SK-N-SH (cell line): ENCODE data around the gene TNRC6B. TPM values are rescaled to one million over a fixed set of nuclear protein-coding genes. Genes with fewer than 3 reads are reported as not detected.

ENCODE experiments used
- CTCF ChIA-PET: fragments of 300-600, 350-600 bp; formaldehyde crosslinking; extraction: SDS; loops from one replicate; lab custom pipeline; 2021; lab: Yijun Ruan, JAX
- POLR2A ChIA-PET: fragments of 350-600 bp; sonication (Branson Sonifier 250); formaldehyde crosslinking; extraction: SDS; loops from one replicate; lab custom pipeline; 2020; ENCODE audit warnings: antibody characterized with exemption, inconsistent platforms; lab: Yijun Ruan, JAX
- DNase-seq: peaks from one replicate; pipeline ENCODE4 v3.0.0; 2012
- H2AFZ ChIP-seq: fragments of 200-600 bp; sonication (generic); 2 replicates; pipeline ENCODE4 v1.8.1; 2016; ENCODE audit warnings: antibody characterized with exemption, mild to moderate bottlenecking, low read depth
- H3F3A ChIP-seq: fragments of 200-600 bp; sonication (generic); replicated peaks from 2 replicates; pipeline ENCODE3; 2016; ENCODE audit warnings: antibody characterized with exemption, mild to moderate bottlenecking; ENCODE audit not compliant: insufficient read depth
- H3K27ac ChIP-seq, 2 experiments: fragments of 200-500 bp in 1 of 2; fragments of 200-600 bp in 1 of 2; sonication (Bioruptor generic) in 1 of 2; sonication (generic), shearing (Covaris generic) in 1 of 2; 2 replicates each; pipeline versions ENCODE4 v1.5.1 to v1.6.1; 2014 to 2016; ENCODE audit warnings: low read depth in 2 of 2, inconsistent platforms in 1 of 2, low read length in 1 of 2, mild to moderate bottlenecking in 1 of 2, mixed read lengths in 1 of 2
- H3K27me3 ChIP-seq: fragments of 200-600 bp; sonication (generic), shearing (Covaris generic); 2 replicates; pipeline ENCODE4 v1.6.1; 2016; ENCODE audit warnings: mixed run types; ENCODE audit not compliant: insufficient read depth
- H3K36me3 ChIP-seq, 2 experiments: fragments of 200-500 bp in 1 of 2; fragments of 200-600 bp in 1 of 2; sonication (Bioruptor generic) in 1 of 2; sonication (generic) in 1 of 2; replicated peaks in 1 of 2; 2 replicates each; pipeline versions ENCODE3 to v1.5.1; 2014 to 2016; ENCODE audit warnings: low read length in 1 of 2, mild to moderate bottlenecking in 1 of 2; ENCODE audit not compliant: insufficient read depth in 2 of 2, control insufficient read depth in 1 of 2
- H3K4me1 ChIP-seq, 2 experiments: fragments of 200-500 bp in 1 of 2; fragments of 200-600 bp in 1 of 2; sonication (Bioruptor generic) in 1 of 2; sonication (generic), shearing (Covaris generic) in 1 of 2; 2 replicates each; pipeline versions ENCODE4 v1.5.1 to v1.6.1; 2014 to 2016; ENCODE audit warnings: low read depth in 1 of 2, low read length in 1 of 2, mixed run types in 1 of 2; ENCODE audit not compliant: insufficient read depth in 2 of 2, control insufficient read depth in 1 of 2
- H3K4me2 ChIP-seq: fragments of 200-600 bp; sonication (generic), shearing (Covaris generic); 2 replicates; pipeline ENCODE4 v1.6.1; 2017; ENCODE audit warnings: mixed run types
- H3K4me3 ChIP-seq, 2 experiments: fragments of 200-500 bp in 1 of 2; fragments of 200-600 bp in 1 of 2; sonication (Bioruptor generic) in 1 of 2; sonication (generic), shearing (Covaris generic) in 1 of 2; 2 replicates each; pipeline versions ENCODE4 v1.5.1 to v1.8.1; 2014 to 2016; ENCODE audit warnings: low read depth in 2 of 2, inconsistent platforms in 1 of 2, low read length in 1 of 2, mild to moderate bottlenecking in 1 of 2, mixed read lengths in 1 of 2, moderate library complexity in 1 of 2
- H3K79me2 ChIP-seq: fragments of 200-600 bp; sonication (generic); 2 replicates; pipeline ENCODE4 v1.8.1; 2017; ENCODE audit warnings: mild to moderate bottlenecking; ENCODE audit not compliant: insufficient read depth
- H3K9ac ChIP-seq: fragments of 200-600 bp; sonication (generic); 2 replicates; pipeline ENCODE4 v1.6.1; 2017; ENCODE audit warnings: mixed run types
- H3K9me2 ChIP-seq: fragments of 200-600 bp; sonication (generic); 2 replicates; pipeline ENCODE4 v1.6.1; 2017; ENCODE audit warnings: mixed run types
- H3K9me3 ChIP-seq: fragments of 200-600 bp; sonication (generic); 2 replicates; pipeline ENCODE4 v1.6.1; 2017; ENCODE audit warnings: mixed run types, mild to moderate bottlenecking, moderate library complexity
- H4K20me1 ChIP-seq: fragments of 200-600 bp; sonication (generic); 2 replicates; pipeline ENCODE4 v1.6.1; 2017; ENCODE audit warnings: mild to moderate bottlenecking, mixed run types; ENCODE audit not compliant: insufficient read depth
- CHD2 ChIP-seq: fragments of 150-350 bp; IDR thresholded peaks from 2 replicates; pipeline ENCODE4 v1.6.1; 2018; ENCODE audit warnings: low read length; ENCODE audit not compliant: partially characterized antibody
- ELF1 ChIP-seq: IDR thresholded peaks from 2 replicates; pipeline ENCODE4 v1.4.0; 2012
- EP300 ChIP-seq, 2 experiments: IDR thresholded peaks; 2 replicates each; pipeline versions ENCODE4 v1.4.0 to v1.6.1; 2012; ENCODE audit warnings: borderline replicate concordance in 1 of 2, low read depth in 1 of 2, low read length in 1 of 2
- FOSL2 ChIP-seq: IDR thresholded peaks from 2 replicates; pipeline ENCODE4 v1.4.0; 2012; ENCODE audit warnings: low read depth, mild to moderate bottlenecking, moderate library complexity, borderline replicate concordance
- FOXJ3 ChIP-seq: sonication (generic); formaldehyde crosslinking; IDR thresholded peaks from 2 replicates; pipeline ENCODE4 v1.5.1; 2020; ENCODE audit warnings: mild to moderate bottlenecking, missing genetic modification reagents
- GATA2 ChIP-seq: sonication (generic); formaldehyde crosslinking; IDR thresholded peaks from 2 replicates; pipeline ENCODE4 v1.5.0; 2020; ENCODE audit warnings: mild to moderate bottlenecking, missing genetic modification reagents
- MXI1 ChIP-seq: IDR thresholded peaks from 2 replicates; pipeline ENCODE4 v1.6.1; 2012; ENCODE audit warnings: mild to moderate bottlenecking, low read depth, low read length, improper control_type of control experiment
- NRF1 ChIP-seq: IDR thresholded peaks from 2 replicates; pipeline ENCODE4 v1.6.1; 2012; ENCODE audit warnings: low read depth, mild to moderate bottlenecking, low read length
- PBX3 ChIP-seq: IDR thresholded peaks from 2 replicates; pipeline ENCODE4; 2012
- POLR2AphosphoS5 ChIP-seq: IDR thresholded peaks from 2 replicates; pipeline ENCODE4 v1.6.1; 2012; ENCODE audit warnings: low read depth, low read length
- RAD21 ChIP-seq: IDR thresholded peaks from 2 replicates; pipeline ENCODE4 v1.6.1; 2012; ENCODE audit warnings: mild to moderate bottlenecking, low read length
- RCOR1 ChIP-seq: fragments of 150-350 bp; IDR thresholded peaks from 2 replicates; pipeline ENCODE4 v1.6.1; 2017; ENCODE audit warnings: antibody characterized with exemption, low read length
- SIN3A ChIP-seq: IDR thresholded peaks from 2 replicates; pipeline ENCODE4 v1.6.1; 2012; ENCODE audit warnings: low read depth, mild to moderate bottlenecking, low read length, moderate library complexity, borderline replicate concordance
- SMC3 ChIP-seq: IDR thresholded peaks from 2 replicates; pipeline ENCODE4 v1.6.1; 2012; ENCODE audit warnings: low read depth, low read length, improper control_type of control experiment
- TAF1 ChIP-seq: IDR thresholded peaks from 2 replicates; pipeline ENCODE4 v1.6.1; 2012; ENCODE audit warnings: low read depth, mild to moderate bottlenecking, low read length, moderate library complexity, borderline replicate concordance
- TEAD4 ChIP-seq: IDR thresholded peaks from 2 replicates; pipeline ENCODE4 v1.4.0; 2012; ENCODE audit warnings: mild to moderate bottlenecking, borderline replicate concordance; ENCODE audit not compliant: insufficient read depth
- YY1 ChIP-seq: IDR thresholded peaks from 2 replicates; pipeline ENCODE4 v1.4.0; 2012; ENCODE audit warnings: low read depth, mild to moderate bottlenecking
- WGBS: methylation state at CpG from one replicate; pipeline ENCODE4 v1.1.6; 2017; ENCODE audit warnings: low lambda C conversion rate; 5-methylcytosine and 5-hydroxymethylcytosine counted together
- polyA plus RNA-seq, 3 experiments: library from polyadenylated mRNA; depleted of rRNA; stranded (reverse); fragments of >200 nt; gene quantifications; 2 replicates each; pipeline ENCODE4 v1.2.3, GENCODE V29; 2012

TNRC6B gene
- polyA plus RNA-seq, 1 of the 3 experiments (the other 2 are of a cell fraction) = 1.2 TPM

GRCh38 chr22:40256516-40256915 is 78.8 kb downstream of the TNRC6B start:
- H3K4me3 ChIP-seq = no peak overlapping the region
- no peak for TF ChIP-seq TEAD4
- no peak for TF ChIP-seq RCOR1
- TF ChIP-seq MXI1 = no peak
- TF ChIP-seq YY1 = no peak
- TF ChIP-seq FOXJ3 = no peak
- TF ChIP-seq, all 33 proteins: peak for 0
- Histone ChIP-seq H3F3A (no peaks in the 10 kb centered on the region), H3K36me3 (no peaks in the 10 kb centered on the region), H3K9ac (no peak overlapping the region), H3K27ac (no peak overlapping the region), H3K4me2 (no peak overlapping the region), H3K4me1 (no peaks in the 10 kb centered on the region), H2AFZ (no peak overlapping the region), H3K27me3 (no peaks in the 10 kb centered on the region), H3K9me3 (no peaks in the 10 kb centered on the region), H3K9me2 (no peaks in the 10 kb centered on the region), H3K79me2 (0 out of 2 replicates have a peak, but pooled peaks cover 5% of the 10 kb centered on the region), H4K20me1 (peaks cover 8% of the 10 kb centered on the region; the same call in 1 of the 2 replicates)
- 88% methylated on average over 4 of the region's 4 CpGs for WGBS
- CTCF ChIA-PET = interaction anchor here (0.6 kb wide), 1 partner anchor 66 kb away, joined by 3 read pairs; no protein-coding TSS in a partner anchor
- POLR2A ChIA-PET = no interaction called here
- DNase-seq = no peak

- Histone ChIP-seq H3K4me2 (no peak overlapping the region), H3K9ac (no peak overlapping the region), H3K27ac (0 out of 4 replicates have a peak overlapping the region, but pooled peaks of 1 of the 2 experiments have one; percentile 9), H4K20me1 (peaks cover 8% of the 10 kb centered on the region; the same call in 1 of the 2 replicates), H3K79me2 (0 out of 2 replicates have a peak, but pooled peaks cover 5% of the 10 kb centered on the region), H3F3A (no peaks in the 10 kb centered on the region), H3K36me3 (no peaks in the 10 kb centered on the region), H3K4me3 (no peak overlapping the region), H3K4me1 (no peaks in the 10 kb centered on the region), H3K9me2 (no peaks in the 10 kb centered on the region), H3K9me3 (no peaks in the 10 kb centered on the region), H3K27me3 (no peaks in the 10 kb centered on the region), H2AFZ (no peak overlapping the region)
- DNase-seq = no peak
- ChIA-PET CTCF (interaction anchor here (1.6 kb wide), 1 partner anchor 90 kb away, joined by 5 read pairs; no protein-coding TSS in a partner anchor), POLR2A (no interaction called here)
- no peak for TF ChIP-seq EP300 (IDR thresholded peaks at IDR 0.05; ENCODE audit: borderline replicate concordance in 1 of 2, low read depth in 1 of 2, low read length in 1 of 2)
- no peak for TF ChIP-seq SMC3
- TF ChIP-seq ELF1 = no peak
- TF ChIP-seq NRF1 = no peak
- TF ChIP-seq CHD2 = no peak
- TF ChIP-seq POLR2AphosphoS5 = no peak
- TF ChIP-seq PBX3 = no peak
- TF ChIP-seq SIN3A = no peak
- TF ChIP-seq FOXJ3 = no peak
- TF ChIP-seq RAD21 = no peak
- TF ChIP-seq TAF1 = no peak
- no peak for TF ChIP-seq RCOR1
- no peak for TF ChIP-seq FOSL2
- TF ChIP-seq GATA2 (CRISPR knock-in tag) = no peak
- WGBS = 100% methylated on average over 1 of the region's 1 CpG
Measured at GRCh38 chr22:40258017-40258416, 80.3 kb downstream of the TNRC6B start.
